Body of pancreas (tissue), 4 donors: ENCODE measurements around the gene WNK1. TPM values are rescaled to one million over a fixed set of nuclear protein-coding genes. Genes with fewer than 3 reads are reported as not detected.
A peak's percentile ranks its signal among the peaks of the same experiment; 100 is the strongest.
"Not testable (repeated sequence)": the region's sequence is repeated elsewhere in the genome, so short reads cannot be mapped to it uniquely, and the experiment has no call there.

Experiments used
- ATAC-seq: fragments of 150-250 bp; one replicate; pipeline ENCODE4 v1.9.1; 2016
- DNase-seq, 4 donors: peaks; one replicate each; pipeline ENCODE4 v3.0.0-alpha.2; 2019
- H3K27ac ChIP-seq, 4 donors: fragments of 200-600 bp; sonication (generic); 1 replicate in 3 of 4; 2 replicates in 1 of 4; pipeline versions ENCODE4 v1.5.1 to v1.6.1; 2016 to 2019; ENCODE audit warnings: mild to moderate bottlenecking in 1 of 4, mixed read lengths in 1 of 4, moderate library complexity in 1 of 4
- H3K27me3 ChIP-seq, 2 donors: fragments of 200-600 bp; sonication (generic); one replicate each; pipeline ENCODE4 v1.6.0; 2016; ENCODE audit warnings: mild to moderate bottlenecking in 1 of 2
- H3K36me3 ChIP-seq, 2 donors: fragments of 200-600 bp; sonication (generic); replicated peaks in 1 of 2; 2 replicates each; pipeline ENCODE4 v1.5.1; 2016; ENCODE audit warnings: low read depth in 2 of 2; ENCODE audit not compliant: insufficient read depth in 1 of 2
- H3K4me1 ChIP-seq: fragments of 200-600 bp; sonication (generic); one replicate; pipeline ENCODE4 v1.6.0; 2016
- H3K4me3 ChIP-seq, 2 donors: fragments of 200-600 bp; sonication (generic); 1 replicate in 1 of 2; 2 replicates in 1 of 2; pipeline ENCODE4 v1.5.1; 2016 to 2019
- H3K9me3 ChIP-seq, 3 donors: fragments of 200-600 bp; sonication (generic); 1 replicate in 2 of 3; 2 replicates in 1 of 3; pipeline ENCODE4 v1.5.1; 2016
- POLR2A ChIP-seq, 3 donors: fragments of 450-650 bp; IDR thresholded peaks; one replicate each; pipeline ENCODE4 v1.6.1; 2016; ENCODE audit warnings: antibody characterized with exemption in 3 of 3, mild to moderate bottlenecking in 2 of 3
- WGBS, 2 donors: methylation state at CpG; one replicate each; pipeline ENCODE4 v1.1.5; 2017; 5-methylcytosine and 5-hydroxymethylcytosine counted together
- intact Hi-C: fragments of 100-400 bp; cut with DNase I; formaldehyde crosslinking; loops from one replicate; pipeline ENCODE4 v1.15.1; 2023
- total RNA-seq, 2 donors: library from RNA; depleted of rRNA; stranded (reverse); fragments of >200 nt; gene quantifications; one replicate each; pipeline ENCODE4 v1.1.0, GENCODE V29; 2016
- TF ChIP-seq, protein P1 (sequence below), 7 experiments: fragments of 450-650 bp in 4 of 7; fragments of 200-600 bp in 3 of 7; sonication (generic) in 3 of 7; IDR thresholded peaks; one replicate each; pipeline ENCODE4 v1.5.1; 2016 to 2019; ENCODE audit warnings: antibody characterized with exemption in 7 of 7

Gene WNK1
- total RNA-seq, 2 donors from 2014 or later: 56.6 to 96.6 TPM

DNA sequence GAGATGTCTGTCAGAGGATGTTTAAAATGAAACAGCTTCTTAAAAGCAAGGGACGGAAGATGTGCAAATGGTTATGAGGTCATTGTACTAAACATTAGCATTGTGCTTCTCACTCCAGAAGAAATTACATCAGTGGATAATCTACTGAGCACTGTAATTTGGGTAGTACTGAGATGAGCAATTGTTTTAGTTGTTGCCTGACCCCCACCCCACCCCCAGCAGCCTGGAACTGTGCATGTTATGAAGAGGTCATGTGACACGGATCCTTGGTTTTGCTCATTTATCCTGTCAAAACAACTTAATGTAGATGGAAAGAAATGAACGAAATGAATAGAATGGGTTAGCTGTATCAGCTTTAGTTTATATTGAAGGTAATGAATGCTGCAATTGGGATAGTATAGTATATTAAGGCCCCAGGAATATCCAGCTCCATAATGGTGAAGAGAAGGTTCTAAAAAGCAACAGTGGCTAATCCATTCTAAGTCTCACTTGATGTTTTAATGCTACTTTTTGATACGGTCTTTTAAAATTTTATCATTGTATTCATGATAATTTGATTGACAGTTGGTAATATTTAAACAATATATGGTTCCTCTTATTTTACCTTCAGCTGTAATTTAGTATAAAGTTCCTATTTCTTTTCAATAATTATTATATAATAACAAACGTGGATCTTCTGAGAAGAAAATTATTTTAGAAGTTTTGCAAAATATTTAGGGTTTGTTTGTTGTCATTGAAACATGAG is 58.5 kb downstream of the WNK1 start:
- H3K4me3 ChIP-seq: no peak overlapping the region
- H3K36me3 ChIP-seq: no peaks in the 10 kb centered on the region
- no peak overlapping the region for H3K27ac ChIP-seq
- 43 to 48% methylated on average over 5 of the region's 5 CpGs for WGBS, 2 donors
- H3K4me1 ChIP-seq: peaks cover 7% of the 10 kb centered on the region
- H3K9me3 ChIP-seq: no peaks in the 10 kb centered on the region
- DNase-seq (no peak), ATAC-seq (no peak)
- intact Hi-C loops: no loop called here
- TF ChIP-seq, protein P1, sequence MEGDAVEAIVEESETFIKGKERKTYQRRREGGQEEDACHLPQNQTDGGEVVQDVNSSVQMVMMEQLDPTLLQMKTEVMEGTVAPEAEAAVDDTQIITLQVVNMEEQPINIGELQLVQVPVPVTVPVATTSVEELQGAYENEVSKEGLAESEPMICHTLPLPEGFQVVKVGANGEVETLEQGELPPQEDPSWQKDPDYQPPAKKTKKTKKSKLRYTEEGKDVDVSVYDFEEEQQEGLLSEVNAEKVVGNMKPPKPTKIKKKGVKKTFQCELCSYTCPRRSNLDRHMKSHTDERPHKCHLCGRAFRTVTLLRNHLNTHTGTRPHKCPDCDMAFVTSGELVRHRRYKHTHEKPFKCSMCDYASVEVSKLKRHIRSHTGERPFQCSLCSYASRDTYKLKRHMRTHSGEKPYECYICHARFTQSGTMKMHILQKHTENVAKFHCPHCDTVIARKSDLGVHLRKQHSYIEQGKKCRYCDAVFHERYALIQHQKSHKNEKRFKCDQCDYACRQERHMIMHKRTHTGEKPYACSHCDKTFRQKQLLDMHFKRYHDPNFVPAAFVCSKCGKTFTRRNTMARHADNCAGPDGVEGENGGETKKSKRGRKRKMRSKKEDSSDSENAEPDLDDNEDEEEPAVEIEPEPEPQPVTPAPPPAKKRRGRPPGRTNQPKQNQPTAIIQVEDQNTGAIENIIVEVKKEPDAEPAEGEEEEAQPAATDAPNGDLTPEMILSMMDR (IDR thresholded peaks at IDR 0.05): no peak
- no peak for TF ChIP-seq POLR2A (IDR thresholded peaks at IDR 0.05)
- H3K27me3 ChIP-seq: no peaks in the 10 kb centered on the region

GRCh38 chr12:812950-813349 is 60.6 kb downstream of the WNK1 start:
- H3K27me3 ChIP-seq: no peaks in the 10 kb centered on the region
- H3K4me1 ChIP-seq: no peaks in the 10 kb centered on the region
- 96 to 97% methylated on average over 2 of the region's 2 CpGs for WGBS, 2 donors
- no peaks in the 10 kb centered on the region for H3K9me3 ChIP-seq
- H3K4me3 ChIP-seq: no peak overlapping the region
- no peak for TF ChIP-seq POLR2A (IDR thresholded peaks at IDR 0.05)
- TF ChIP-seq, protein P1 (IDR thresholded peaks at IDR 0.05): no peak
- intact Hi-C loops: no loop called here
- H3K27ac ChIP-seq: no peak overlapping the region
- DNase-seq (no peak), ATAC-seq (no peak)
- no peaks in the 10 kb centered on the region for H3K36me3 ChIP-seq

DNA sequence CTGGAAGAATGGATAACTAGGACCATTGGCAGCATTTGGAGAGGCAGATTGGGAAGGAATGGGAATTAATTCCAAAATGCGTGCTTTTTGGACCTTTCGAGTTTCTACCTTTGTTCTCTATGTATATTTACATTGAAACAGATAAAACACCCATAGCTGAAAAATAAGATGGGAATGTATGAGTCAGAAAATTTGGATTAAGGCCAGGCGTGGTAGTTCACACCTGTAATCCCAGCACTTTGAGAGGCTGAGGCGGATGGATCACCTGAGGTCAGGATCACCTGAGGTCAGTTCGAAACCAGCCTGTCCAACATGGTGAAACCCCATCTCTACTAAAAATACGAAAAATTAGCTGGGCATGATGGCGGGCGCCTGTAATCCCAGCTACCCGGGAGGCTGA is 65.1 kb downstream of the WNK1 start:
- H3K36me3 ChIP-seq, H3K27me3 ChIP-seq, H3K27ac ChIP-seq, ATAC-seq, H3K9me3 ChIP-seq, H3K4me3 ChIP-seq, H3K4me1 ChIP-seq, DNase-seq: not testable (repeated sequence)
- intact Hi-C loops: loop anchor here (5.0 kb wide), 1 partner anchor 250 kb away; no protein-coding TSS in a partner anchor
- WGBS, 2 donors: 74 to 84% methylated on average over 9 of the region's 9 CpGs

DNA sequence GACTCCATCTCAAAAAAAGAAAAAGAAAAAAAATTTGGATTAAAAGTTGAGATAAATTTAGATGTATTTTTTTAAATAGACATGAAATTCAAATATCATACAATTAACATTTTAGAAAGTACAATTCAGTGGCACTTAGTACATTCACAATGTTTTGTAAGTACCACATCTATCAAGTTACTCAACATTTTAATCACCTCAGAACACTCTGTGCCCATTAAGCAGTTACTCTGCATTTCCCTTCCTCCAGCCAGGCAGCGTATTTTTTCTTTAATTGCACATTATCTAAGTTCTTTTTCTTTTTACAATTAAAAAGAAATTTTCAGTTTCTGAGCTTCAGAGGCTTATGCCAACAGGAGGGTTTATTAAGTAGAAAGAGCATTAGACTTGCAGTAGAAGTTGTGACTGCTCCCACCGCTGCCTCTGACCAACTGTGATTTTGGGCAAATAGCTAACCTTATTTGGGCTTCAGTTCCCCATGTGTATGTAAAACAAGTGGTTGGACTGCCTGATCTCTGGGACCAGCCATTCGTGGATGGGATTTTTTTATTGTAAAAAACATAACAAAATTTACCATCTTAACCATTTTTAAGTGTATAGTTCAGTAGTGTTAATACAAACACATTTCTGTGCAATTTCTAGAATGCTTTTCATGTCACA is 65.7 kb downstream of the WNK1 start:
- H3K27ac ChIP-seq: no peak overlapping the region
- no peak for TF ChIP-seq POLR2A (IDR thresholded peaks at IDR 0.05)
- TF ChIP-seq, protein P1 (IDR thresholded peaks at IDR 0.05): no peak
- intact Hi-C loops: loop anchor here (5.0 kb wide), 1 partner anchor 251 kb away; no protein-coding TSS in a partner anchor
- H3K36me3 ChIP-seq: no peaks in the 10 kb centered on the region
- H3K4me1 ChIP-seq: no peaks in the 10 kb centered on the region
- DNase-seq: no peak
- 83 to 86% methylated on average over 3 of the region's 3 CpGs for WGBS, 2 donors
- no peak for ATAC-seq
- no peaks in the 10 kb centered on the region for H3K9me3 ChIP-seq
- no peak overlapping the region for H3K4me3 ChIP-seq
- no peaks in the 10 kb centered on the region for H3K27me3 ChIP-seq

DNA sequence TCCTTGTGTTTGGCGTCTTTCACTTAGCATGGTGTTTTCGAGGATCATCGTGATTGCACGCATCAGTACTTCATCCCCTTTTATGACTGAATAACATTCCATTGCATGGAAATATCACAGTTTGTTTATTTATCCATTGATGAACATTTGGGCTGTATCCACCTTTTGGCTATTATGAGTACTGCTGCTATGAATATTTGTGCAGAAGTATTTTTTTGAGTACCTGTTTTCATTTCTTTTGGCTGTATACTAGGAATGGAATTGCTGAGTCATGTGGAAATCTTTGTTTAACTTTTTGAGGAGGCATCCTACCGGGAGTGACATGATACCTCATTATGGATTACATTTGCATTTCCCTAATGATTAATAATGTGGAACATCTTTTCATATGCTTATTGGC is 66.4 kb downstream of the WNK1 start:
- Histone ChIP-seq H3K4me1 (no peaks in the 10 kb centered on the region), H3K27me3 (no peaks in the 10 kb centered on the region), H3K36me3 (no peaks in the 10 kb centered on the region), H3K9me3 (no peaks in the 10 kb centered on the region), H3K4me3 (no peak overlapping the region), H3K27ac (no peak overlapping the region)
- WGBS, 2 donors: 64 to 70% methylated on average over 5 of the region's 5 CpGs
- intact Hi-C loops: loop anchor here (5.0 kb wide), 1 partner anchor 251 kb away; no protein-coding TSS in a partner anchor
- no peak for TF ChIP-seq POLR2A (IDR thresholded peaks at IDR 0.05)
- TF ChIP-seq, protein P1 (IDR thresholded peaks at IDR 0.05): peak in 1 of 7 experiments; percentile 14
- DNase-seq (no peak), ATAC-seq (no peak)
